ENCODE results near the gene MARCHF6. TPM values are rescaled to one million over a fixed set of nuclear protein-coding genes. Genes with fewer than 3 reads are reported as not detected.

Gene MARCHF6
- total and polyA plus RNA-seq, 9 of the 15 experiments (the other 6 are each of a cell fraction or from before 2014, with no cell fraction given), result 74.1 to 456 (median 116) TPM

GRCh38 chr5:10303699-10304170 is 49.8 kb upstream of the MARCHF6 start (continued):
- TF ChIP-seq PHF21A (IDR thresholded peaks at IDR 0.05; ENCODE audit: borderline replicate concordance, low read depth) (0 out of 2 replicates have a peak, but pooled peaks have one; percentile 15), TAF7 (tag; IDR thresholded peaks at IDR 0.05) (no peak), RBFOX2 (IDR thresholded peaks at IDR 0.05; ENCODE audit: low read depth, low read length) (no peak), PYGO2 (tag; IDR thresholded peaks at IDR 0.05) (peak; percentile 38; the same call in 1 of the 2 replicates), HIVEP1 (CRISPR knock-in tag; IDR thresholded peaks at IDR 0.05) (peak; percentile 92), ZNF133 (CRISPR knock-in tag; IDR thresholded peaks at IDR 0.05) (peak; percentile 86), CHCHD3 (CRISPR knock-in tag; IDR thresholded peaks at IDR 0.05) (no peak), RBBP5 (IDR thresholded peaks at IDR 0.05; ENCODE audit: borderline replicate concordance, insufficient read depth, low read length, poor library complexity, severe bottlenecking) (peak; percentile 53), ZNF696 (CRISPR knock-in tag; conservative IDR thresholded peaks at IDR 0.05) (peak; percentile 78; the same call in 1 of the 2 replicates), SRSF9 (IDR thresholded peaks at IDR 0.05; ENCODE audit: borderline replicate concordance, low read depth, low read length) (no peak), RCOR1 (IDR thresholded peaks at IDR 0.05; ENCODE audit: borderline replicate concordance in 1 of 2, low read depth in 2 of 2, low read length in 2 of 2) (peak; percentile 29 to 82; a peak in 3 of 4 replicates), MCM3 (IDR thresholded peaks at IDR 0.05) (no peak), ZNF280A (IDR thresholded peaks at IDR 0.05; ENCODE audit: low read depth, partially characterized antibody) (no peak), ARID4B (CRISPR knock-in tag; IDR thresholded peaks at IDR 0.05) (no peak), ZNF75A (CRISPR knock-in tag; IDR thresholded peaks at IDR 0.05) (peak; percentile 77), GTF2F1 (IDR thresholded peaks at IDR 0.05; ENCODE audit: low read depth, low read length) (no peak), SMARCB1 (IDR thresholded peaks at IDR 0.05; ENCODE audit: insufficient read length, low read depth) (no peak)
- TF ChIP-seq, protein P1, sequence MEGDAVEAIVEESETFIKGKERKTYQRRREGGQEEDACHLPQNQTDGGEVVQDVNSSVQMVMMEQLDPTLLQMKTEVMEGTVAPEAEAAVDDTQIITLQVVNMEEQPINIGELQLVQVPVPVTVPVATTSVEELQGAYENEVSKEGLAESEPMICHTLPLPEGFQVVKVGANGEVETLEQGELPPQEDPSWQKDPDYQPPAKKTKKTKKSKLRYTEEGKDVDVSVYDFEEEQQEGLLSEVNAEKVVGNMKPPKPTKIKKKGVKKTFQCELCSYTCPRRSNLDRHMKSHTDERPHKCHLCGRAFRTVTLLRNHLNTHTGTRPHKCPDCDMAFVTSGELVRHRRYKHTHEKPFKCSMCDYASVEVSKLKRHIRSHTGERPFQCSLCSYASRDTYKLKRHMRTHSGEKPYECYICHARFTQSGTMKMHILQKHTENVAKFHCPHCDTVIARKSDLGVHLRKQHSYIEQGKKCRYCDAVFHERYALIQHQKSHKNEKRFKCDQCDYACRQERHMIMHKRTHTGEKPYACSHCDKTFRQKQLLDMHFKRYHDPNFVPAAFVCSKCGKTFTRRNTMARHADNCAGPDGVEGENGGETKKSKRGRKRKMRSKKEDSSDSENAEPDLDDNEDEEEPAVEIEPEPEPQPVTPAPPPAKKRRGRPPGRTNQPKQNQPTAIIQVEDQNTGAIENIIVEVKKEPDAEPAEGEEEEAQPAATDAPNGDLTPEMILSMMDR (IDR thresholded peaks at IDR 0.05 in 2 of 3, conservative IDR thresholded peaks at IDR 0.05 in 1 of 3; ENCODE audit: insufficient read depth in 2 of 3, low read depth in 1 of 3, low read length in 3 of 3), result no peak
- TF ChIP-seq, protein P2, sequence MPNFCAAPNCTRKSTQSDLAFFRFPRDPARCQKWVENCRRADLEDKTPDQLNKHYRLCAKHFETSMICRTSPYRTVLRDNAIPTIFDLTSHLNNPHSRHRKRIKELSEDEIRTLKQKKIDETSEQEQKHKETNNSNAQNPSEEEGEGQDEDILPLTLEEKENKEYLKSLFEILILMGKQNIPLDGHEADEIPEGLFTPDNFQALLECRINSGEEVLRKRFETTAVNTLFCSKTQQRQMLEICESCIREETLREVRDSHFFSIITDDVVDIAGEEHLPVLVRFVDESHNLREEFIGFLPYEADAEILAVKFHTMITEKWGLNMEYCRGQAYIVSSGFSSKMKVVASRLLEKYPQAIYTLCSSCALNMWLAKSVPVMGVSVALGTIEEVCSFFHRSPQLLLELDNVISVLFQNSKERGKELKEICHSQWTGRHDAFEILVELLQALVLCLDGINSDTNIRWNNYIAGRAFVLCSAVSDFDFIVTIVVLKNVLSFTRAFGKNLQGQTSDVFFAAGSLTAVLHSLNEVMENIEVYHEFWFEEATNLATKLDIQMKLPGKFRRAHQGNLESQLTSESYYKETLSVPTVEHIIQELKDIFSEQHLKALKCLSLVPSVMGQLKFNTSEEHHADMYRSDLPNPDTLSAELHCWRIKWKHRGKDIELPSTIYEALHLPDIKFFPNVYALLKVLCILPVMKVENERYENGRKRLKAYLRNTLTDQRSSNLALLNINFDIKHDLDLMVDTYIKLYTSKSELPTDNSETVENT (CRISPR knock-in tag; IDR thresholded peaks at IDR 0.05), result no peak
